ENCODE data around the gene TDRD9. TPM values are rescaled to one million over a fixed set of nuclear protein-coding genes. Genes with fewer than 3 reads are reported as not detected.

Gene TDRD9
- total RNA-seq, 1 donor from 2014 or later: 6.5 TPM

- no peak for DNase-seq (ENCODE audit: low read depth)
- TF ChIP-seq CTCF (IDR thresholded peaks at IDR 0.05; ENCODE audit: insufficient read depth, low read length, poor library complexity, severe bottlenecking): no peak
These were observed 75.4 kb downstream of the TDRD9 start for GRCh38 chr14:104003616-104004015.

GRCh38 chr14:104004849-104005248, 76.6 kb downstream of the TDRD9 start:
- H3K36me3 ChIP-seq (ENCODE audit: control insufficient read depth, insufficient read depth, low read length): no peaks in the 10 kb centered on the region
- H3K27me3 ChIP-seq (ENCODE audit: control insufficient read depth, insufficient read depth, low read length): no peaks in the 10 kb centered on the region
- TF ChIP-seq CTCF (IDR thresholded peaks at IDR 0.05; ENCODE audit: insufficient read depth, low read length, poor library complexity, severe bottlenecking): no peak
- H3K4me3 ChIP-seq (ENCODE audit: low read depth, low read length): no peak overlapping the region
- no peak for DNase-seq (ENCODE audit: low read depth)

More at GRCh38 chr14:104003616-104004015, 75.4 kb downstream of the TDRD9 start:
- Histone ChIP-seq H3K36me3 (ENCODE audit: control insufficient read depth, insufficient read depth, low read length) (no peaks in the 10 kb centered on the region), H3K4me3 (ENCODE audit: low read depth, low read length) (no peak overlapping the region), H3K27me3 (ENCODE audit: control insufficient read depth, insufficient read depth, low read length) (no peaks in the 10 kb centered on the region)

- TF ChIP-seq CTCF (IDR thresholded peaks at IDR 0.05; ENCODE audit: insufficient read depth, low read length, poor library complexity, severe bottlenecking): no peak
- no peak for DNase-seq (ENCODE audit: low read depth)
- Histone ChIP-seq H3K36me3 (ENCODE audit: control insufficient read depth, insufficient read depth, low read length) (no peaks in the 10 kb centered on the region), H3K4me3 (ENCODE audit: low read depth, low read length) (no peak overlapping the region), H3K27me3 (ENCODE audit: control insufficient read depth, insufficient read depth, low read length) (no peaks in the 10 kb centered on the region)
These were observed 77.2 kb downstream of the TDRD9 start for GRCh38 chr14:104005489-104005888.

- Histone ChIP-seq H3K4me3 (ENCODE audit: low read depth, low read length) (no peak overlapping the region), H3K27me3 (ENCODE audit: control insufficient read depth, insufficient read depth, low read length) (no peaks in the 10 kb centered on the region), H3K36me3 (ENCODE audit: control insufficient read depth, insufficient read depth, low read length) (no peaks in the 10 kb centered on the region)
- TF ChIP-seq CTCF (IDR thresholded peaks at IDR 0.05; ENCODE audit: insufficient read depth, low read length, poor library complexity, severe bottlenecking): no peak
- DNase-seq (ENCODE audit: low read depth): no peak
These were observed 78.9 kb downstream of the TDRD9 start for GRCh38 chr14:104007121-104007520.

- Histone ChIP-seq H3K36me3 (ENCODE audit: control insufficient read depth, insufficient read depth, low read length) (no peaks in the 10 kb centered on the region), H3K4me3 (ENCODE audit: low read depth, low read length) (no peak overlapping the region), H3K27me3 (ENCODE audit: control insufficient read depth, insufficient read depth, low read length) (no peaks in the 10 kb centered on the region)
- no peak for TF ChIP-seq CTCF (IDR thresholded peaks at IDR 0.05; ENCODE audit: insufficient read depth, low read length, poor library complexity, severe bottlenecking)
- DNase-seq (ENCODE audit: low read depth): no peak
These were observed 81.0 kb downstream of the TDRD9 start for GRCh38 chr14:104009297-104009696.

- H3K4me3 ChIP-seq (ENCODE audit: low read depth, low read length): no peak overlapping the region
- TF ChIP-seq CTCF (IDR thresholded peaks at IDR 0.05; ENCODE audit: insufficient read depth, low read length, poor library complexity, severe bottlenecking): no peak
- H3K36me3 ChIP-seq (ENCODE audit: control insufficient read depth, insufficient read depth, low read length): no peaks in the 10 kb centered on the region
- H3K27me3 ChIP-seq (ENCODE audit: control insufficient read depth, insufficient read depth, low read length): no peaks in the 10 kb centered on the region
- DNase-seq (ENCODE audit: low read depth): no peak
These were observed 83.7 kb downstream of the TDRD9 start for GRCh38 chr14:104011824-104012517.
